AG04449 (cell line): ENCODE data around the gene WNT11.

Source experiments
- CTCF ChIA-PET: fragments of 350-600 bp; formaldehyde crosslinking; extraction: SDS; loops from one replicate; lab custom pipeline; 2021; ENCODE audit warnings: antibody characterized with exemption; lab: Yijun Ruan, JAX
- POLR2A ChIA-PET: fragments of 400-600, 350-600 bp; formaldehyde crosslinking; extraction: SDS; loops from one replicate; lab custom pipeline; 2020; ENCODE audit warnings: antibody characterized with exemption, inconsistent platforms; lab: Yijun Ruan, JAX
- DNase-seq: peaks from one replicate; pipeline ENCODE4 v3.0.0-alpha.2; 2010; ENCODE audit warnings: low read depth, low spot score
- H3K4me3 ChIP-seq: 2 replicates; pipeline ENCODE4 v1.5.1; 2011; ENCODE audit warnings: low read depth, mild to moderate bottlenecking, control low read depth, low read length
- CTCF ChIP-seq: IDR thresholded peaks from one replicate; pipeline ENCODE4 v1.5.1; 2011; ENCODE audit warnings: mild to moderate bottlenecking, moderate library complexity, low read length, control low read depth, inconsistent platforms; ENCODE audit not compliant: insufficient read depth; ENCODE audit errors: missing control alignments

WNT11 gene

GRCh38 chr11:76232026-76232665, 25.8 kb upstream of the WNT11 start:
- ChIA-PET POLR2A (no interaction called here), CTCF (interaction anchor here (1.3 to 8.3 kb wide), 3 partner anchors 23 to 335 kb away, joined by 3 to 60 read pairs (median 16); partner anchors contain the start of gene WNT11)

GRCh38 chr11:76231121-76231738, 24.9 kb upstream of the WNT11 start:
- ChIA-PET CTCF (interaction anchor here (1.3 to 2.3 kb wide), 3 partner anchors 13 to 334 kb away, joined by 3 to 16 read pairs (median 5); no protein-coding TSS in a partner anchor), POLR2A (no interaction called here)
- TF ChIP-seq CTCF, result no peak
- DNase-seq, result no peak
- no peak overlapping the region for H3K4me3 ChIP-seq

More at GRCh38 chr11:76232026-76232665, 25.8 kb upstream of the WNT11 start:
- no peak for TF ChIP-seq CTCF
- no peak for DNase-seq
- H3K4me3 ChIP-seq, result no peak overlapping the region

- H3K4me3 ChIP-seq, result no peak overlapping the region
- DNase-seq, result no peak
- TF ChIP-seq CTCF, result no peak
- POLR2A ChIA-PET, result no interaction called here
- CTCF ChIA-PET, result interaction anchor here (1.0 to 2.3 kb wide), 3 partner anchors 12 to 88 kb away, joined by 3 to 16 read pairs (median 5); no protein-coding TSS in a partner anchor
Observed at GRCh38 chr11:76230392-76230791, 24.1 kb upstream of the WNT11 start.

GRCh38 chr11:76229690-76230240, 23.5 kb upstream of the WNT11 start:
- no peak overlapping the region for H3K4me3 ChIP-seq
- POLR2A ChIA-PET, result no interaction called here
- DNase-seq, result no peak
- TF ChIP-seq CTCF, result no peak
- CTCF ChIA-PET, result interaction anchor here (1.0 to 2.3 kb wide), 4 partner anchors 12 to 89 kb away, joined by 3 to 16 read pairs (median 5); no protein-coding TSS in a partner anchor

- ChIA-PET CTCF (interaction anchor here (1.9 kb wide), 1 partner anchor 21 kb away, joined by 5 read pairs; no protein-coding TSS in a partner anchor), POLR2A (no interaction called here)
- H3K4me3 ChIP-seq, result no peak overlapping the region
- no peak for TF ChIP-seq CTCF
- DNase-seq, result no peak
Observed at GRCh38 chr11:76228875-76229149, 22.5 kb upstream of the WNT11 start.
